Neural cell (in vitro differentiated cells): ENCODE data around the gene PDLIM5.

Experiments used
- EP300 ChIP-seq: fragments of 450-650 bp; conservative IDR thresholded peaks from 2 replicates; pipeline ENCODE4 v1.6.1; 2014; ENCODE audit warnings: antibody characterized with exemption, mild to moderate bottlenecking, moderate library complexity; ENCODE audit not compliant: poor library complexity, severe bottlenecking
- EZH2 ChIP-seq: fragments of 200-600, 300-800 bp; shearing (Covaris generic), sonication (generic); IDR thresholded peaks from 2 replicates; pipeline ENCODE4 v1.6.1; 2014; ENCODE audit warnings: antibody characterized with exemption, low read length, borderline replicate concordance, mild to moderate bottlenecking; ENCODE audit not compliant: insufficient read depth, poor library complexity, severe bottlenecking
- POLR2AphosphoS5 ChIP-seq: IDR thresholded peaks from 2 replicates; pipeline ENCODE4 v1.6.1; 2012
- RAD21 ChIP-seq: fragments of 450-650 bp; conservative IDR thresholded peaks from 2 replicates; pipeline ENCODE4 v1.6.1; 2014; ENCODE audit warnings: antibody characterized with exemption, mild to moderate bottlenecking, moderate library complexity
- SMC3 ChIP-seq: fragments of 450-650 bp; conservative IDR thresholded peaks from 2 replicates; pipeline ENCODE4 v1.6.1; 2014; ENCODE audit warnings: antibody characterized with exemption, mild to moderate bottlenecking, moderate library complexity; ENCODE audit not compliant: poor library complexity
- TAF1 ChIP-seq: IDR thresholded peaks from 2 replicates; pipeline ENCODE4 v1.6.1; 2012; ENCODE audit warnings: low read depth
- TF ChIP-seq, protein P1 (sequence below): fragments of 450-650 bp; IDR thresholded peaks from 2 replicates; pipeline ENCODE4 v1.5.1; 2014; ENCODE audit warnings: antibody characterized with exemption, mild to moderate bottlenecking, moderate library complexity; ENCODE audit not compliant: poor library complexity, severe bottlenecking

DNA sequence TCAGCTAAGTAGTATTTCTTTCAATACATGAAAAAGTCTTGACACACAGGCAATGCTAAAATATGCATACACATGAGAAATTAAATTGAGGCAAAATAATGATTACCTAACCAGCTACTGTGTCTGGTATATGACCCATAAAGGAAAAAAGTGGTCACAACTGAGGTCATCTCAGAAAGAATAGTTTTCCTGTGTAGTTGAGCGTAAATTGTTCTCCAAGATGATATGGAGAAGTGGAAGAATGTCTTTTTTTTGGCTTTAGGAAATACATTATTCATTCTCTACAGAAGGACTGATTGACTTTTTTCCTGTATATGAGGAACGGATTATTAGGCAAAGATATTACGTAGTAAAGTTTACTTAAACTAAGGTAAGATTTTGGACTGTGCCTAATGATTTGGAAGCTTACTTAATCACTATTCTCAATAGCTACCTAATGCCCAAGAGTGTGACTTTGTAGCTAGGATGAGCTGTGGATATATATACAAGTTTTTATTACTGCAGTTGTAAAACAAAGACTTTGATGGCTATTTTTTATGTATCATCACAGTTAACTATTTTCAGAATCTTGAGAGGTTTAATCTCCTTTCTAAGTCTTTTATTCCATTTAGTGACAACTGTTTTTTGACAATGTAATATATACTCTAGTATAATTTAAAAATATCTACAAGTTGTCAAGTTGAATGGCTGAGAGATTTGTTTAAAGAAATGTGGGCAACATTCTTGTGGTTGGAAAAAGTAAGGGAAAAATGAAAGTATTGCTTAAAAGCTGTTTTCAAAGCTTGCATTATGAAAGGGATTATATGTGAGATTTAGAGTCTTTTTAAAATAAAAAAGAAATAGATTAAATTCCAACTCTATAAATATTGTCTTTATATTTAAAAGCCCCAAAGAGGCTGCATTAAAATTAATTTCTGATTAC, 100.2 kb downstream of the PDLIM5 start:
- TF ChIP-seq, protein P1, sequence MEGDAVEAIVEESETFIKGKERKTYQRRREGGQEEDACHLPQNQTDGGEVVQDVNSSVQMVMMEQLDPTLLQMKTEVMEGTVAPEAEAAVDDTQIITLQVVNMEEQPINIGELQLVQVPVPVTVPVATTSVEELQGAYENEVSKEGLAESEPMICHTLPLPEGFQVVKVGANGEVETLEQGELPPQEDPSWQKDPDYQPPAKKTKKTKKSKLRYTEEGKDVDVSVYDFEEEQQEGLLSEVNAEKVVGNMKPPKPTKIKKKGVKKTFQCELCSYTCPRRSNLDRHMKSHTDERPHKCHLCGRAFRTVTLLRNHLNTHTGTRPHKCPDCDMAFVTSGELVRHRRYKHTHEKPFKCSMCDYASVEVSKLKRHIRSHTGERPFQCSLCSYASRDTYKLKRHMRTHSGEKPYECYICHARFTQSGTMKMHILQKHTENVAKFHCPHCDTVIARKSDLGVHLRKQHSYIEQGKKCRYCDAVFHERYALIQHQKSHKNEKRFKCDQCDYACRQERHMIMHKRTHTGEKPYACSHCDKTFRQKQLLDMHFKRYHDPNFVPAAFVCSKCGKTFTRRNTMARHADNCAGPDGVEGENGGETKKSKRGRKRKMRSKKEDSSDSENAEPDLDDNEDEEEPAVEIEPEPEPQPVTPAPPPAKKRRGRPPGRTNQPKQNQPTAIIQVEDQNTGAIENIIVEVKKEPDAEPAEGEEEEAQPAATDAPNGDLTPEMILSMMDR = no peak
- TF ChIP-seq SMC3 (no peak), RAD21 (no peak), EZH2 (no peak), POLR2AphosphoS5 (no peak), TAF1 (no peak), EP300 (no peak)
